HCT116 (cell line): ENCODE results near the gene PLCD3. TPM values are rescaled to one million over a fixed set of nuclear protein-coding genes. Genes with fewer than 3 reads are reported as not detected.

Source experiments
- ATAC-seq: fragments of 200-7000 bp; cut with Tn5 transposase; 2 replicates; pipeline ENCODE4 v1.9.1; 2020; ENCODE audit warnings: mild to moderate bottlenecking, moderate library complexity
- BruUV-seq: library from RNA; stranded (reverse); fragments of 400-500 nt; replicated peaks from 2 replicates; lab custom pipeline; 2021; lab: Mats Ljungman, UMichigan
- CTCF ChIA-PET: fragments of 300-600 bp; sonication (Branson Sonifier 250); formaldehyde crosslinking; loops from one replicate; lab custom pipeline; 2021; ENCODE audit warnings: antibody characterized with exemption; lab: Charles Lee
- POLR2A ChIA-PET: fragments of 300-600, 350-600 bp; sonication (Branson Sonifier 250); formaldehyde crosslinking; loops from one replicate; lab custom pipeline; 2021; ENCODE audit warnings: antibody characterized with exemption; lab: Charles Lee
- RAD21 ChIA-PET, 2 experiments: fragments of 300-600 bp; sonication (Branson Sonifier 250); formaldehyde crosslinking; loops; one replicate each; lab custom pipeline; 2023; ENCODE audit warnings: low total read pairs in 2 of 2; ENCODE audit not compliant: uncharacterized antibody in 2 of 2, unreplicated experiment in 2 of 2, low non-redundant PET in 1 of 2; lab: Charles Lee
- DNase-seq: peaks from one replicate; pipeline ENCODE4 v3.0.0-alpha.2; 2010; ENCODE audit warnings: low read depth, low spot score
- H2AFZ ChIP-seq: fragments of 200-600 bp; shearing (Covaris generic), sonication (generic); 2 replicates; pipeline ENCODE4 v1.6.1; 2017; ENCODE audit warnings: low read depth, mixed run types, mixed read lengths, antibody characterized with exemption, low read length; ENCODE audit not compliant: poor library complexity, severe bottlenecking
- H3K27ac ChIP-seq: 2 replicates; pipeline ENCODE4 v1.5.1; 2012; ENCODE audit warnings: low read depth, low read length
- H3K27me3 ChIP-seq: fragments of 200-600 bp; sonication (generic); 2 replicates; pipeline ENCODE4 v1.6.1; 2016; ENCODE audit warnings: mixed run types, low read length, mixed read lengths; ENCODE audit not compliant: insufficient read depth
- H3K36me3 ChIP-seq, 2 experiments: fragments of 200-500 bp in 1 of 2; fragments of 200-600 bp in 1 of 2; sonication (Bioruptor generic) in 1 of 2; sonication (generic) in 1 of 2; 2 replicates each; pipeline versions ENCODE4 v1.5.1 to v1.6.1; 2014 to 2016; ENCODE audit warnings: low read length in 2 of 2, inconsistent platforms in 1 of 2, mixed read lengths in 1 of 2, mixed run types in 1 of 2; ENCODE audit not compliant: insufficient read depth in 2 of 2, control insufficient read depth in 1 of 2
- H3K4me1 ChIP-seq, 2 experiments: fragments of 200-600 bp in 1 of 2; sonication (generic) in 1 of 2; 2 replicates each; pipeline versions ENCODE4 v1.5.1 to v1.6.1; 2012 to 2017; ENCODE audit warnings: low read length in 2 of 2, inconsistent platforms in 1 of 2, mild to moderate bottlenecking in 1 of 2, mixed read lengths in 1 of 2, mixed run types in 1 of 2, moderate library complexity in 1 of 2; ENCODE audit not compliant: insufficient read depth in 2 of 2, control insufficient read depth in 1 of 2
- H3K4me2 ChIP-seq: fragments of 200-600 bp; sonication (generic); 2 replicates; pipeline ENCODE4 v1.6.1; 2017; ENCODE audit warnings: mixed run types, low read length, mixed read lengths
- H3K4me3 ChIP-seq, 2 experiments: fragments of 200-600 bp in 1 of 2; sonication (generic) in 1 of 2; replicated peaks in 1 of 2; 2 replicates each; pipeline ENCODE4 v1.5.1; 2011 to 2016; ENCODE audit warnings: low read length in 2 of 2, control low read depth in 1 of 2, low read depth in 1 of 2, mild to moderate bottlenecking in 1 of 2, mixed read lengths in 1 of 2, mixed run types in 1 of 2
- H3K79me2 ChIP-seq: fragments of 200-600 bp; sonication (generic); 2 replicates; pipeline ENCODE4 v1.6.1; 2017; ENCODE audit warnings: mild to moderate bottlenecking, mixed run types, low read length, moderate library complexity, mixed read lengths; ENCODE audit not compliant: insufficient read depth
- H3K9ac ChIP-seq: fragments of 200-600 bp; sonication (generic); 2 replicates; pipeline ENCODE4 v1.6.1; 2016; ENCODE audit warnings: low read length, mixed read lengths
- H3K9me2 ChIP-seq: fragments of 200-600 bp; sonication (generic), shearing (Covaris generic); 2 replicates; pipeline ENCODE4 v1.6.1; 2017; ENCODE audit warnings: mixed run types, mild to moderate bottlenecking, moderate library complexity; ENCODE audit not compliant: insufficient read depth
- H3K9me3 ChIP-seq, 2 experiments: fragments of 200-500 bp in 1 of 2; fragments of 200-600 bp in 1 of 2; sonication (Bioruptor generic) in 1 of 2; sonication (generic) in 1 of 2; 2 replicates each; pipeline ENCODE4 v1.6.1; 2014 to 2017; ENCODE audit warnings: low read length in 2 of 2, mixed read lengths in 2 of 2, inconsistent platforms in 1 of 2, low read depth in 1 of 2, mild to moderate bottlenecking in 1 of 2, mixed run types in 1 of 2, moderate library complexity in 1 of 2; ENCODE audit not compliant: control insufficient read depth in 1 of 2, insufficient read depth in 1 of 2
- H4K20me1 ChIP-seq: fragments of 200-600 bp; sonication (generic), shearing (Covaris generic); 2 replicates; pipeline ENCODE4 v1.6.1; 2017; ENCODE audit warnings: mixed run types, mild to moderate bottlenecking, moderate library complexity; ENCODE audit not compliant: insufficient read depth
- EGR1 ChIP-seq: IDR thresholded peaks from 2 replicates; pipeline ENCODE4 v1.6.1; 2012; ENCODE audit warnings: low read depth
- JUND ChIP-seq: IDR thresholded peaks from 2 replicates; pipeline ENCODE4 v1.6.1; 2012
- POLR2A ChIP-seq: IDR thresholded peaks from 2 replicates; pipeline ENCODE4 v1.7.0; 2011; ENCODE audit warnings: borderline replicate concordance; ENCODE audit not compliant: insufficient read depth, insufficient read length; ENCODE audit errors: extremely low read depth
- POLR2AphosphoS5 ChIP-seq: IDR thresholded peaks from 2 replicates; pipeline ENCODE4 v1.6.1; 2011; ENCODE audit warnings: mild to moderate bottlenecking, low read depth, low read length, moderate library complexity
- REST ChIP-seq: IDR thresholded peaks from 2 replicates; pipeline ENCODE4 v1.6.1; 2012; ENCODE audit warnings: low read depth
- SIN3A ChIP-seq: IDR thresholded peaks from 2 replicates; pipeline ENCODE4 v1.6.1; 2012; ENCODE audit warnings: low read depth
- intact Hi-C: fragments of 100-400 bp; cut with micrococcal nuclease; formaldehyde crosslinking; loops from 2 replicates; pipeline ENCODE4 v1.10.0; 2022
- total RNA-seq: library from RNA; stranded (reverse); gene quantifications from one replicate; pipeline ENCODE4 v1.2.1, GENCODE V29; 2021; ENCODE audit not compliant: unreplicated experiment
- TF ChIP-seq, protein P1 (sequence below): IDR thresholded peaks from 2 replicates; pipeline ENCODE4 v1.6.1; 2012

PLCD3 gene
- total RNA-seq, 1 experiment from 2014 or later: 197 TPM

- Histone ChIP-seq H3K9ac (no peak overlapping the region), H3K36me3 (peaks cover 53 to 62% of the 10 kb centered on the region in 2 experiments), H3K4me1 (peaks cover 3 to 24% of the 10 kb centered on the region in 2 experiments), H3K9me3 (no peaks in the 10 kb centered on the region)
- RAD21 ChIA-PET: no interaction called here
- DNase-seq: no peak
- ATAC-seq: no peak
- no peak for TF ChIP-seq EGR1
- TF ChIP-seq, all 23 proteins: peak for 0
- no peaks in the 10 kb centered on the region for H3K27me3 ChIP-seq
- peaks cover 4% of the 10 kb centered on the region; the same call in 1 of the 2 replicates for H4K20me1 ChIP-seq
- H3K27ac ChIP-seq: 0 out of 2 replicates have a peak overlapping the region, but pooled peaks have one; percentile 16
- no TSS peak for BruUV-seq
- intact Hi-C loops: loop anchor here (10.0 kb wide), 1 partner anchor 317 kb away; no protein-coding TSS in a partner anchor
- no peak overlapping the region for H3K4me2 ChIP-seq
- H3K4me3 ChIP-seq: no peak overlapping the region
- H3K79me2 ChIP-seq: peaks cover 23% of the 10 kb centered on the region
- CTCF ChIA-PET: no interaction called here
- no peaks in the 10 kb centered on the region for H3K9me2 ChIP-seq
- POLR2A ChIA-PET: no interaction called here
- H2AFZ ChIP-seq: no peak overlapping the region
Measured at GRCh38 chr17:45091778-45092425, 40.4 kb downstream of the PLCD3 start.

DNA sequence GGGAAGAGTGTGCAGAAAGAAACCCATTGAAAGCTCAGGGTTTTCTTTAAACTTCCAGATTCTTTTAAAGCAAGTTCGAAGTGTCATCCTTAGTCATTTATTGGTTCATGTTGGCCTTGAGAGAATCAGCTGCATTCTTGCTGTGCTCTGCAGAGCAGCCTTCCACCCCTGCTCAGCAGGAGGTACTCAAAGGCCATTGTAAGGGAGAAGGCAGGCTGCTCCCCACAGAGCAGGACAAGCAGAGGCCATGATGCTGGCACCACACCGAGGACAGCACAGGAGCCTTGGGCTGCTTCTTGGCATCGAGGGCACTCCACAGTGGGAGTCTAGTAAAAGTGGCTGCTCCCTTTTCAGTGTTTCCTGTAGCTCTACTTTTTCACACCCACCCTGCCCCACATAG, 41.6 kb downstream of the PLCD3 start:
- peaks cover 4% of the 10 kb centered on the region; the same call in 1 of the 2 replicates for H4K20me1 ChIP-seq
- no TSS peak for BruUV-seq
- CTCF ChIA-PET: no interaction called here
- intact Hi-C loops: loop anchor here (10.0 kb wide), 1 partner anchor 316 kb away; no protein-coding TSS in a partner anchor
- H3K9me3 ChIP-seq: no peaks in the 10 kb centered on the region
- H3K9ac ChIP-seq: no peak overlapping the region
- no peak overlapping the region for H3K4me3 ChIP-seq
- ATAC-seq (no peak), DNase-seq (no peak)
- H3K4me2 ChIP-seq: no peak overlapping the region
- H3K27me3 ChIP-seq: no peaks in the 10 kb centered on the region
- peaks cover 23% of the 10 kb centered on the region for H3K79me2 ChIP-seq
- H3K36me3 ChIP-seq: peaks cover 52 to 57% of the 10 kb centered on the region in 2 experiments
- no peak overlapping the region for H2AFZ ChIP-seq
- TF ChIP-seq POLR2A: no peak
- no peak for TF ChIP-seq JUND
- no peak for TF ChIP-seq POLR2AphosphoS5
- no peak for TF ChIP-seq SIN3A
- TF ChIP-seq REST: no peak
- TF ChIP-seq, protein P1, sequence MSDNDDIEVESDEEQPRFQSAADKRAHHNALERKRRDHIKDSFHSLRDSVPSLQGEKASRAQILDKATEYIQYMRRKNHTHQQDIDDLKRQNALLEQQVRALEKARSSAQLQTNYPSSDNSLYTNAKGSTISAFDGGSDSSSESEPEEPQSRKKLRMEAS: no peak
- POLR2A ChIA-PET: interaction anchor here (0.7 kb wide), 1 partner anchor 35 kb away, joined by 3 read pairs; no protein-coding TSS in a partner anchor
- H3K27ac ChIP-seq: no peak overlapping the region
- peaks cover 3 to 24% of the 10 kb centered on the region in 2 experiments for H3K4me1 ChIP-seq
- H3K9me2 ChIP-seq: no peaks in the 10 kb centered on the region
- RAD21 ChIA-PET: no interaction called here
